VCaP (cell line): ENCODE results near the gene KCNC3.

Experiments
- H3K27ac ChIP-seq: fragments of 450-650 bp; 2 replicates; pipeline ENCODE4 v1.5.1; 2017
- TF ChIP-seq, protein P1 (sequence below): fragments of 450-650 bp; conservative IDR thresholded peaks from 2 replicates; pipeline ENCODE4 v1.5.1; 2017; ENCODE audit warnings: mild to moderate bottlenecking, moderate library complexity

The KCNC3 gene

GRCh38 chr19:50285833-50286232 is 43.3 kb downstream of the KCNC3 start:
- TF ChIP-seq, protein P1, sequence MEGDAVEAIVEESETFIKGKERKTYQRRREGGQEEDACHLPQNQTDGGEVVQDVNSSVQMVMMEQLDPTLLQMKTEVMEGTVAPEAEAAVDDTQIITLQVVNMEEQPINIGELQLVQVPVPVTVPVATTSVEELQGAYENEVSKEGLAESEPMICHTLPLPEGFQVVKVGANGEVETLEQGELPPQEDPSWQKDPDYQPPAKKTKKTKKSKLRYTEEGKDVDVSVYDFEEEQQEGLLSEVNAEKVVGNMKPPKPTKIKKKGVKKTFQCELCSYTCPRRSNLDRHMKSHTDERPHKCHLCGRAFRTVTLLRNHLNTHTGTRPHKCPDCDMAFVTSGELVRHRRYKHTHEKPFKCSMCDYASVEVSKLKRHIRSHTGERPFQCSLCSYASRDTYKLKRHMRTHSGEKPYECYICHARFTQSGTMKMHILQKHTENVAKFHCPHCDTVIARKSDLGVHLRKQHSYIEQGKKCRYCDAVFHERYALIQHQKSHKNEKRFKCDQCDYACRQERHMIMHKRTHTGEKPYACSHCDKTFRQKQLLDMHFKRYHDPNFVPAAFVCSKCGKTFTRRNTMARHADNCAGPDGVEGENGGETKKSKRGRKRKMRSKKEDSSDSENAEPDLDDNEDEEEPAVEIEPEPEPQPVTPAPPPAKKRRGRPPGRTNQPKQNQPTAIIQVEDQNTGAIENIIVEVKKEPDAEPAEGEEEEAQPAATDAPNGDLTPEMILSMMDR = no peak
- H3K27ac ChIP-seq = no peak overlapping the region

GRCh38 chr19:50281491-50281890 is 47.7 kb downstream of the KCNC3 start:
- TF ChIP-seq, protein P1 = no peak
- no peak overlapping the region for H3K27ac ChIP-seq

DNA sequence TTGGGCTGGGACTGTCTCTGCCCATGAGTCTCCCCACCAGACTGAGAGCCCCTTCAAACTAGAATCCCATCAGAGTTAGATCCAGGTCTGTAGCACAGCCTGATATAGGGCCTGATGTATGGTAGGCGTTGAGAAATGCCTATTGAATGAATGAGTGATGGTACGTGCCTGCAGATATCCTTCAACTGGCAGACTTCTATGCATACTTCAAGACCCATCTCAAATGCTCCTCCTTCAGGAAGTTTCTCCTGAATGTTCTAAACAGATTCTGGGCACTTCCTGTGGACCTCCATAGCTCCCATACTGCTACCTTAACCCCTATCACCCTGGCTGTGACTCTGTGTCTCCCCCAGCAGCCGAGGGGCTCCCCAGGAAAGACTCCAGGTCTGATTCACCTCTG is 48.2 kb downstream of the KCNC3 start:
- H3K27ac ChIP-seq = no peak overlapping the region
- TF ChIP-seq, protein P1 = no peak

GRCh38 chr19:50280074-50280473 is 49.1 kb downstream of the KCNC3 start:
- H3K27ac ChIP-seq = no peak overlapping the region
- TF ChIP-seq, protein P1 = no peak

DNA sequence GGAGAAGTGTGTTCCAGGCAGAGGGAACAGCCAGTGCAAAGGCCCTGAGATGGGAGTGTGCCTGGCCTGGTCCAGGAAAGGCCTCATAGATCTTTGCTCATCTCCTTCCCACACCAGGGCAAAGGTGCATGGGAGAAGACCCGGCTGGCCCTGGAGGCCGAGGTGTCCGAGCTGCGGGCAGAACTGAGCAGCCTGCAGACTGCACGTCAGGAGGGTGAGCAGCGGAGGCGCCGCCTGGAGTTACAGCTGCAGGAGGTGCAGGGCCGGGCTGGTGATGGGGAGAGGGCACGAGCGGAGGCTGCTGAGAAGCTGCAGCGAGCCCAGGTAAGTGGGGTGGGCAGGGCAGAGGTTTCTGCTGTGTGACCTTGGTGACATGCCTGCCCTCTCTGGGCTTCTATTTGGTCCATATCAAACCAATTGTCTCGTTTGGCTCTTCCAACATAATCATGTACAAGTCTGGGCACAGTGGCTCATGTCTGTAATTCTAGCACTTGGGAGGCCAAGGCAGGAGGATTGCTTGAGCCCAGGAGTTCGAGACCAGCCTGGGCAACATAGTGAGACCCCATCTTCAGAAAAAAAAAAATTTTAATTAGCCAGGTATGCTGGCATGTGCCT is 51.1 kb downstream of the KCNC3 start:
- TF ChIP-seq, protein P1 = no peak
- no peak overlapping the region for H3K27ac ChIP-seq

GRCh38 chr19:50276370-50277063 is 52.7 kb downstream of the KCNC3 start:
- no peak overlapping the region for H3K27ac ChIP-seq
- TF ChIP-seq, protein P1 = no peak

DNA sequence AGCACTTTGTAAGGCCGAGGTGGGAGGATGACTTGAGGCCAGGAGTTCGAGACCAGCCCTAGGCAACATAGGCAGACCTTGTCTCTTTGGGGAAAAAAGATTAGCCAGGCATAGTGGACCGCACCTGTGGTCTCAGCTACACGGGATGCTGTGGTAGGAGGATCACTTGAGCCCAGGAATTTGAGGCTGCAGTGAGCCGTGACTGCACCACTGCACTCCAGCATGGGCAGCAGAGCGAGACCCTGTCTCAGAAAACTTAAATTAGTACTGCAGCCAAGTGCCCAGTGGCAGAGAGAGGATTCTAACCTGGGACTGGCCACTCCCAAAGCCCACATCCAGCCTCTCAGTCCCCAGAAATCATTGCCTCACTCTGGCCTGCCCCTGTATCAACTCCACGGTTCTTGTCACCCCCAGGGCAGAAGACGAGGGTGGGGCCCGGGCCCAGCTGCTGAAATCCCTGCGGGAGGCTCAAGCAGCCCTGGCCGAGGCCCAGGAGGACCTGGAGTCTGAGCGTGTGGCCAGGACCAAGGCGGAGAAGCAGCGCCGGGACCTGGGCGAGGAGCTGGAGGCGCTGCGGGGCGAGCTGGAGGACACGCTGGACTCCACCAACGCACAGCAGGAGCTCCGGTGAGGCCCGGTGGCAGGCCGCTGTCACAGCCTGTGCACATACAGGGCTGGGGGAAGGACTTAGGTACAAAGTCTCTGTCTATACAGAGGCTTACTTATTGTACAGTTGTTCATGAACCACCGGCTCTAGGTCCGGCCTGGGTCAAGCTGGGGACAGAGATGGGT is 53.4 kb downstream of the KCNC3 start:
- TF ChIP-seq, protein P1 = no peak
- no peak overlapping the region for H3K27ac ChIP-seq
